Panc1 (cell line): ENCODE results near the gene ANKRD13D. TPM values are rescaled to one million over a fixed set of nuclear protein-coding genes. Genes with fewer than 3 reads are reported as not detected.

Source experiments
- ATAC-seq: fragments of 200-7000 bp; cut with Tn5 transposase; 2 replicates; pipeline ENCODE4 v1.9.1; 2020; ENCODE audit warnings: mild to moderate bottlenecking, moderate library complexity
- BruUV-seq: library from RNA; stranded (reverse); fragments of 400-500 nt; replicated peaks from 2 replicates; lab custom pipeline; 2021; lab: Mats Ljungman, UMichigan
- CTCF ChIA-PET: fragments of 300-600 bp; sonication (Branson Sonifier 250); formaldehyde crosslinking; loops from one replicate; lab custom pipeline; 2022; ENCODE audit warnings: antibody characterized with exemption; lab: Charles Lee
- POLR2A ChIA-PET: fragments of 300-600 bp; sonication (Branson Sonifier 250); formaldehyde crosslinking; loops from one replicate; lab custom pipeline; 2022; ENCODE audit warnings: antibody characterized with exemption; lab: Charles Lee
- DNase-seq: peaks from one replicate; pipeline ENCODE4 v3.0.0-alpha.2; 2010; ENCODE audit warnings: low read depth, low spot score
- H3K27ac ChIP-seq: 2 replicates; pipeline ENCODE4 v1.5.1; 2011; ENCODE audit warnings: mild to moderate bottlenecking, low read length, inconsistent platforms
- H3K27me3 ChIP-seq: fragments of 200-500 bp; sonication (Bioruptor generic); 2 replicates; pipeline ENCODE4 v1.6.0; 2014; ENCODE audit warnings: low read length, inconsistent platforms; ENCODE audit not compliant: control insufficient read depth, insufficient read depth
- H3K36me3 ChIP-seq: fragments of 200-500 bp; sonication (Bioruptor generic); 2 replicates; pipeline ENCODE4 v1.5.1; 2014; ENCODE audit warnings: inconsistent platforms, mild to moderate bottlenecking, low read length, moderate library complexity; ENCODE audit not compliant: control insufficient read depth, insufficient read depth
- H3K4me1 ChIP-seq: 2 replicates; pipeline ENCODE4 v1.5.1; 2011; ENCODE audit warnings: inconsistent platforms, mild to moderate bottlenecking, low read length, moderate library complexity; ENCODE audit not compliant: control insufficient read depth, insufficient read depth
- H3K4me3 ChIP-seq, 2 experiments: 2 replicates each; pipeline ENCODE4 v1.5.1; 2011 to 2012; ENCODE audit warnings: low read depth in 2 of 2, low read length in 2 of 2, mild to moderate bottlenecking in 2 of 2, inconsistent platforms in 1 of 2, moderate library complexity in 1 of 2
- H3K9me3 ChIP-seq: fragments of 200-500 bp; sonication (Bioruptor generic); 2 replicates; pipeline ENCODE4 v1.5.1; 2014; ENCODE audit warnings: low read depth, mild to moderate bottlenecking, inconsistent platforms, low read length, moderate library complexity; ENCODE audit not compliant: control insufficient read depth, insufficient read depth
- CTCF ChIP-seq: fragments of 450-650 bp; IDR thresholded peaks from 2 replicates; pipeline ENCODE4 v1.5.1; 2017; ENCODE audit warnings: mild to moderate bottlenecking
- POLR2AphosphoS5 ChIP-seq: IDR thresholded peaks from 2 replicates; pipeline ENCODE4 v1.6.1; 2012; ENCODE audit warnings: mild to moderate bottlenecking, low read depth, low read length, moderate library complexity
- REST ChIP-seq, 2 experiments: IDR thresholded peaks; 2 replicates each; pipeline ENCODE4 v1.6.1; 2011 to 2012; ENCODE audit warnings: low read depth in 2 of 2, control low read depth in 1 of 2, low read length in 1 of 2, mild to moderate bottlenecking in 1 of 2, moderate library complexity in 1 of 2; ENCODE audit not compliant: insufficient read depth in 1 of 2
- SIN3A ChIP-seq: IDR thresholded peaks from 2 replicates; pipeline ENCODE4 v1.6.1; 2012; ENCODE audit warnings: low read depth, mild to moderate bottlenecking, low read length, moderate library complexity, borderline replicate concordance; ENCODE audit not compliant: insufficient read depth
- TCF7L2 ChIP-seq: IDR thresholded peaks from 2 replicates; pipeline ENCODE4 v1.6.1; 2011; ENCODE audit warnings: mild to moderate bottlenecking, low read depth, low read length, inconsistent platforms
- in situ Hi-C: cut with HindIII; loops from 2 replicates; pipeline ENCODE4 v1.10.0; 2016; ENCODE audit warnings: low sequenced_read_pairs, low pct_unique_long_range_greater_than_20kb
- intact Hi-C: fragments of 100-400 bp; cut with micrococcal nuclease; formaldehyde crosslinking; loops from one replicate; pipeline ENCODE4 v1.10.0; 2022; ENCODE audit not compliant: unreplicated experiment
- total RNA-seq: library from RNA; stranded (reverse); gene quantifications from one replicate; pipeline ENCODE4 v1.2.1, GENCODE V29; 2021; ENCODE audit not compliant: unreplicated experiment

The ANKRD13D gene
- total RNA-seq, 1 experiment from 2014 or later = 76.5 TPM

GRCh38 chr11:67332081-67332691, 43.1 kb downstream of the ANKRD13D start:
- POLR2A ChIA-PET = no interaction called here
- no peak for ATAC-seq

GRCh38 chr11:67337257-67337656, 48.2 kb downstream of the ANKRD13D start:
- intact Hi-C loops (no loop called here), in situ Hi-C loops (no loop called here)
- Histone ChIP-seq H3K9me3 (no peaks in the 10 kb centered on the region), H3K27me3 (no peaks in the 10 kb centered on the region), H3K4me3 (no peak overlapping the region), H3K4me1 (no peaks in the 10 kb centered on the region), H3K36me3 (no peaks in the 10 kb centered on the region), H3K27ac (no peak overlapping the region)
- TF ChIP-seq CTCF = no peak
- TF ChIP-seq SIN3A = no peak
- no peak for TF ChIP-seq REST (IDR thresholded peaks at IDR 0.05; ENCODE audit: insufficient read depth in 1 of 2, low read depth in 2 of 2, low read length in 1 of 2)
- TF ChIP-seq POLR2AphosphoS5 = no peak
- ChIA-PET POLR2A (no interaction called here), CTCF (interaction anchor here (1.2 kb wide), 1 partner anchor 45 kb away, joined by 6 read pairs; no protein-coding TSS in a partner anchor)
- DNase-seq (no peak), ATAC-seq (no peak)
- no TSS peak for BruUV-seq

More at GRCh38 chr11:67332081-67332691, 43.1 kb downstream of the ANKRD13D start:
- Histone ChIP-seq H3K27me3 (no peaks in the 10 kb centered on the region), H3K4me3 (no peak overlapping the region), H3K4me1 (no peaks in the 10 kb centered on the region), H3K27ac (no peak overlapping the region), H3K9me3 (no peaks in the 10 kb centered on the region), H3K36me3 (no peaks in the 10 kb centered on the region)
- TF ChIP-seq CTCF (no peak), REST (IDR thresholded peaks at IDR 0.05; ENCODE audit: insufficient read depth in 1 of 2, low read depth in 2 of 2, low read length in 1 of 2) (no peak), POLR2AphosphoS5 (no peak), SIN3A (no peak), TCF7L2 (no peak)
- DNase-seq = no peak
- in situ Hi-C loops = no loop called here
- CTCF ChIA-PET = no interaction called here
- BruUV-seq = no TSS peak
- intact Hi-C loops = no loop called here
